ENCODE data around the gene STK36. TPM values are rescaled to one million over a fixed set of nuclear protein-coding genes. Genes with fewer than 3 reads are reported as not detected.

Gene STK36
- total and polyA plus RNA-seq, 2 donors (not counting 3 experiments of a cell fraction or from before 2014, with no cell fraction given): 40.9 to 65.2 TPM

DNA sequence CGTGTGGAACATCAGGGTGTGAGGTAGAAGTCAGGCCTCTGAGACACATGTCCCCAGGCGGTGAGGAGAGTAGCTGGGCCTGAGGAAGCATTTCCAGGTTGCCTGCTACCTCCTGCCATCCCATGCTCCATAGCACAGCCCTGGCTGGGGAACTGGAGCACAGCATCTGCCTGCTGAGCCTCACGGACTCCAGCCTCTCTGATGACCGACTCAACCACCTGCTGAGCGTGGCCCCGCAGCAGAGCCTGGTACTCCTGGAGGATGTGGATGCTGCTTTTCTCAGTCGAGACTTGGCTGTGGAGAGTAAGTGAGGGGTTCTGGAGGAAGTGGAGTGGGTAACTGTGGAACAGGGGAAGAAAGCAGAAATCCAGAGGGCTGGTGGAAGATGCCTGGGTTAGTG lies 9.5 kb upstream of the STK36 start:
- Histone ChIP-seq H2AFZ (ENCODE audit: low read depth, low read length) (no peak overlapping the region), H3K79me2 (ENCODE audit: control insufficient read depth, insufficient read depth, low read length) (peaks cover 26% of the 10 kb centered on the region), H3K4me2 (ENCODE audit: insufficient read depth, low read length) (no peak overlapping the region), H3K27ac (ENCODE audit: insufficient read depth, low read depth, low read length) (no peak overlapping the region), H4K20me1 (replicated peaks; ENCODE audit: control insufficient read depth, extremely low read depth, insufficient read depth, low read length) (no peaks in the 10 kb centered on the region), H3K9me1 (replicated peaks; ENCODE audit: control insufficient read depth, extremely low read depth, insufficient read depth, low read length) (no peaks in the 10 kb centered on the region), H3K4me3 (replicated peaks in 1 of 3; ENCODE audit: insufficient read depth in 1 of 3, low read depth in 1 of 3, low read length in 3 of 3) (no peak overlapping the region), H3K9me3 (replicated peaks; ENCODE audit: control insufficient read depth, insufficient read depth, low read length) (no peaks in the 10 kb centered on the region), H3K27me3 (ENCODE audit: control insufficient read depth in 2 of 2, insufficient read depth in 2 of 2, low read length in 2 of 2) (no peaks in the 10 kb centered on the region), H3K4me1 (ENCODE audit: control insufficient read depth, extremely low read depth, insufficient read depth, low read length) (peaks cover 9% of the 10 kb centered on the region), H3K36me3 (ENCODE audit: control insufficient read depth in 2 of 2, extremely low read depth in 1 of 2, insufficient read depth in 2 of 2, low read length in 2 of 2) (peaks cover 27 to 36% of the 10 kb centered on the region in 2 experiments), H3K9ac (replicated peaks; ENCODE audit: extremely low read depth, insufficient read depth, low read length) (no peak overlapping the region)
- FAIRE-seq (no peak), DNase-seq (ENCODE audit: low read depth, low spot score) (no peak)
- ChIA-PET CTCF (interaction anchor here (1.3 kb wide), 1 partner anchor 185 kb away, joined by 3 read pairs; no protein-coding TSS in a partner anchor), POLR2A (no interaction called here)
- TF ChIP-seq POLR2AphosphoS5 (IDR thresholded peaks at IDR 0.05; ENCODE audit: insufficient read depth, low read depth, low read length): no peak
- no peak for TF ChIP-seq JUN (IDR thresholded peaks at IDR 0.05; ENCODE audit: borderline replicate concordance, insufficient read depth, insufficient read length, low read depth)
- no peak for TF ChIP-seq EZH2 (IDR thresholded peaks at IDR 0.05; ENCODE audit: borderline replicate concordance, low read depth, low read length, severe bottlenecking)
- no peak for TF ChIP-seq POLR2A (IDR thresholded peaks at IDR 0.05; ENCODE audit: low read depth, low read length)
- TF ChIP-seq, protein P1, sequence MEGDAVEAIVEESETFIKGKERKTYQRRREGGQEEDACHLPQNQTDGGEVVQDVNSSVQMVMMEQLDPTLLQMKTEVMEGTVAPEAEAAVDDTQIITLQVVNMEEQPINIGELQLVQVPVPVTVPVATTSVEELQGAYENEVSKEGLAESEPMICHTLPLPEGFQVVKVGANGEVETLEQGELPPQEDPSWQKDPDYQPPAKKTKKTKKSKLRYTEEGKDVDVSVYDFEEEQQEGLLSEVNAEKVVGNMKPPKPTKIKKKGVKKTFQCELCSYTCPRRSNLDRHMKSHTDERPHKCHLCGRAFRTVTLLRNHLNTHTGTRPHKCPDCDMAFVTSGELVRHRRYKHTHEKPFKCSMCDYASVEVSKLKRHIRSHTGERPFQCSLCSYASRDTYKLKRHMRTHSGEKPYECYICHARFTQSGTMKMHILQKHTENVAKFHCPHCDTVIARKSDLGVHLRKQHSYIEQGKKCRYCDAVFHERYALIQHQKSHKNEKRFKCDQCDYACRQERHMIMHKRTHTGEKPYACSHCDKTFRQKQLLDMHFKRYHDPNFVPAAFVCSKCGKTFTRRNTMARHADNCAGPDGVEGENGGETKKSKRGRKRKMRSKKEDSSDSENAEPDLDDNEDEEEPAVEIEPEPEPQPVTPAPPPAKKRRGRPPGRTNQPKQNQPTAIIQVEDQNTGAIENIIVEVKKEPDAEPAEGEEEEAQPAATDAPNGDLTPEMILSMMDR (IDR thresholded peaks at IDR 0.05; ENCODE audit: extremely low read depth in 1 of 2, insufficient read depth in 1 of 2, low read depth in 1 of 2, low read length in 2 of 2): no peak
- no peak for TF ChIP-seq FOS (IDR thresholded peaks at IDR 0.05; ENCODE audit: borderline replicate concordance, insufficient read depth, low read length)
- TF ChIP-seq GATA2 (IDR thresholded peaks at IDR 0.05; ENCODE audit: insufficient read depth, insufficient read length, low read depth, low read length): no peak
- TF ChIP-seq, protein P2, sequence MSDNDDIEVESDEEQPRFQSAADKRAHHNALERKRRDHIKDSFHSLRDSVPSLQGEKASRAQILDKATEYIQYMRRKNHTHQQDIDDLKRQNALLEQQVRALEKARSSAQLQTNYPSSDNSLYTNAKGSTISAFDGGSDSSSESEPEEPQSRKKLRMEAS (IDR thresholded peaks at IDR 0.05; ENCODE audit: insufficient read depth, insufficient read length): no peak
- TF ChIP-seq MYC (IDR thresholded peaks at IDR 0.05; ENCODE audit: low read depth, low read length): no peak
- dilution Hi-C loops (cut with MboI; ENCODE audit: extremely low pct_ligation_motif_present, low sequenced_read_pairs): no loop called here
- no TSS peak for BruUV-seq (replicated peaks)
- intact Hi-C loops (cut with micrococcal nuclease): no loop called here
